GM12873 (cell line): Measurements from ENCODE around the gene FAM229A.

Source experiments
- TF ChIP-seq, protein P1 (sequence below): IDR thresholded peaks from 2 replicates; pipeline ENCODE4 v1.5.1; 2012; ENCODE audit warnings: low read depth, mild to moderate bottlenecking, moderate library complexity, low read length, control low read depth; ENCODE audit not compliant: insufficient read depth; ENCODE audit errors: missing control alignments

The FAM229A gene

DNA sequence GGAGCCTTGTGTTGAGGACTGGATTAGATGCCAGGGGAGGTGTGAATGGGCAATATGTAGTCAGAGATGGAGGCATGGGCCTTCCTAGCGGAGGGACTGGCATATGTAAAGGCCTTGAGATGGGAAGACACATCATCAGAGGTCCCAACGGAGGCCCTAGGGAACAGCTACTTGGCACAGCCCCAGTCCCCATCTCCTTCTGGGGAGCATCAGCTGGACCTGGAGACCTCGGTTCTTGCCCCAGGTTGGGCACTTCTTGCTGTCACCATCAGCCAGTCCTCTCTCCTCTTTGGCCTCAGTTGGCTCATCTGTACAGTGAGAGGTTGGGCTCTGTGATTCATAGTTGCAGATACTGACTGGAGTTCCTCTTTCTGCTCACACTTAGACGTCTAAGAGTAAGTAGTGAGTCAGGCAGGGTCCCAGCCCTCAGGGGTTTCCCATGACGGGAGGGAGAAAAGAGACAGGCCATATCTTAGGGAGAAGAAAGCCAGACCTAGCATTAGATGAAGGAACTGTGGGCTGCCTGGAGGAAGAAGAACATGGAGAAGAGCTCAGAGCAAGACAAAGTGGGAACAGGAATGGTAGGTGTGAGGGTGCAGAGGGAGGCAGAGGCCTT lies 22.8 kb downstream of the FAM229A start:
- TF ChIP-seq, protein P1, sequence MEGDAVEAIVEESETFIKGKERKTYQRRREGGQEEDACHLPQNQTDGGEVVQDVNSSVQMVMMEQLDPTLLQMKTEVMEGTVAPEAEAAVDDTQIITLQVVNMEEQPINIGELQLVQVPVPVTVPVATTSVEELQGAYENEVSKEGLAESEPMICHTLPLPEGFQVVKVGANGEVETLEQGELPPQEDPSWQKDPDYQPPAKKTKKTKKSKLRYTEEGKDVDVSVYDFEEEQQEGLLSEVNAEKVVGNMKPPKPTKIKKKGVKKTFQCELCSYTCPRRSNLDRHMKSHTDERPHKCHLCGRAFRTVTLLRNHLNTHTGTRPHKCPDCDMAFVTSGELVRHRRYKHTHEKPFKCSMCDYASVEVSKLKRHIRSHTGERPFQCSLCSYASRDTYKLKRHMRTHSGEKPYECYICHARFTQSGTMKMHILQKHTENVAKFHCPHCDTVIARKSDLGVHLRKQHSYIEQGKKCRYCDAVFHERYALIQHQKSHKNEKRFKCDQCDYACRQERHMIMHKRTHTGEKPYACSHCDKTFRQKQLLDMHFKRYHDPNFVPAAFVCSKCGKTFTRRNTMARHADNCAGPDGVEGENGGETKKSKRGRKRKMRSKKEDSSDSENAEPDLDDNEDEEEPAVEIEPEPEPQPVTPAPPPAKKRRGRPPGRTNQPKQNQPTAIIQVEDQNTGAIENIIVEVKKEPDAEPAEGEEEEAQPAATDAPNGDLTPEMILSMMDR, result no peak

GRCh38 chr1:32338637-32339145 lies 23.6 kb downstream of the FAM229A start:
- TF ChIP-seq, protein P1, result no peak

GRCh38 chr1:32337855-32338636 lies 24.2 kb downstream of the FAM229A start:
- TF ChIP-seq, protein P1, result no peak

DNA sequence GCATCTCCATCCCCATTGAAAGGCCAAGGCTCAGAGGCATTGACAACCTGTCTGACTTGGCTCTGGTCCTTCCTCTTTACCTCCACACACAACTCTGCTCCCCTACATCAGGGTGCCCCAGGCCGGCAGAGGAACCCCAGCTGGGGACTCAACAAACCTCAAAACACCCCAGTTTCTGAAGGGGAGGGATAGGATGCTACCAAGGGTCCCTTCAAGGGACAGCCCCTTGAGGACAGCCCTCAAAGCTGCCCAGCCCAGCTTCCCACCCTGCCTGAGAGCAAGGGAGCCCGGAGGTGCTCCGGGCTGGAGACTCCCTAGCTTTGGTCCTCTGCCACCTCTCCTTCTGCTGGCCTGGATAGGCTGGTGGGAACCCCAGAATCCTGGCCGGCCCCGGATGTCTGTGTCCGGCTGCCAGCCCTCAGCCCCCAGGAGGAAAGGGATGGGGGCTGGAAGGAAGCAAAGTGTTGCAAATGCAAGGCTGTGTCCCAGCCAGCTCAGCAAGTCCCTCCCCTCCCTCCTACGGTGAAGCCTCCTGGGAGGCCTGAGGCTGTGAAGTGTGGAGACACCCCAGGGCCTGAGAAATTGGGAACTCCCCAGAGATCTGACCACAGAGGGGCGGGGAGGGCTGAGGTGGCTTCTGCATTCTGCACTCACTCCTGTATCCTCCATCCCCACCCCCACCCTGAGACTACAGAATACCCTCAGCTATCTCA lies 25.2 kb downstream of the FAM229A start:
- TF ChIP-seq, protein P1, result no peak

DNA sequence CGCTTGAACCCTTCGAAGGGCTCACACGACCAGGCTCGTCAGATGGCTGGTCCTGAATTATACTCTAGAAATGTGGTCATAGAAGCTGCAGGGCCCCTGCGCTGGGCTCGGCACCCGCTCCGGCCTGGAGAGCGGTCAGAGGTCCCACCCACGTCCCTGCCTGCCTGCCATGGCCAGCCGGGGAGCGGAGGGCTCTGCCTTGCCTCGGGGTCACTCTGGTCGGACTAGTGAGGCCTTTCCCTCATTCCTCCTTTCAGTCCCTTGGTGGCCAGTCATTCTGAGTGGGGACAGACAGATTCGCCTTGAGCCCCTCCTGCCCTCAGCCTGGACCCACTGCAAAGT lies 25.7 kb downstream of the FAM229A start:
- TF ChIP-seq, protein P1, result no peak

DNA sequence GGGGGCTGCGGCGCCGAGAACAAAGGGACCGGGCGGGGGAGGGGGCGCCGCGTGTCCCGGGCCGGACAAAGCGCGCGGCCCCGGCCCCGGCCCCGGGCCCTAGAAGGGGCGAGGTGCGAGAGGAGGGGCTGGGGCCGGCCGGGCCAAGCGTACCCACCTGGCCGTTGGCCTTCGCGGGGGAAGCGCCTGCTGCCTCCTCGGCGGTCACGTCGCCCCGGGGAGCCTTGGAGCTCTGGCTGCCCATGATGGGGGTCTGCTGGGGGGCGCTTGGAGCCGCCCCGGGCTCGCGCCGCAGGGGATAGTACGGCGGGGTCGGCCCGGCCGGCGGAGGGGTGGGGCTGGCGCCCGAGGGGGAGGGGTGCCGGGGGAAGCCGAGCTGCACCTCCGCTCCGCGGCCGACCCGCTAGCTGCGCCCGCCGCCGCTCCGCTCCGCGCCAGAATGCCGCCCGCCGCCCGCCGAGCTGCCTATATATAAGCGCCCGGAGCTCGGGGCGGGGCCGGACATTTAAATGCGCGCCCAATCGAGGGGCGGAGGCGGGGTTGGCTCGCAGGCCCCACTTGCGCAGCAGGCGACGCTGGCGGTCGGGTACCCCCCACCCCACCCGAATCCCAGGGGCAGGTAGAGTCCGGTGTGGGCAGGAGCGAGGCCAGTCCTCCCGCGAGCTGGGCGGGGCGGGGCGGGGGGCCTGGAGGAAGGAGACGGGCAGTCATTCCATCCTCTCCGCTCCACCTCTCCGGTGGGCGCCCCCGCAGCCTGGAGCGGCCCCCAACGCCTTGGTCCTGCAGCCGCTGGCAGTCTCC lies 26.3 kb downstream of the FAM229A start, which contains the start of gene MARCKSL1:
TSS of gene MARCKSL1 (minus strand) at position 444 of the 801 bp plus-strand sequence. CDS start at position 244, 200 bp downstream.
- TF ChIP-seq, protein P1, result no peak
